Keratinocyte (primary cell): ENCODE results near the gene ATXN7L1. TPM values are rescaled to one million over a fixed set of nuclear protein-coding genes. Genes with fewer than 3 reads are reported as not detected.

Experiments
- DNase-seq: peaks from one replicate; pipeline ENCODE4 v3.0.0-alpha.2; 2011; ENCODE audit warnings: low read depth, missing footprints, low spot score
- FAIRE-seq: peaks from 2 replicates; lab custom pipeline; 2011; peaks lifted over from hg19 to GRCh38; lab: Jason Lieb, UNC
- H2AFZ ChIP-seq: 2 replicates; pipeline ENCODE4 v1.6.0; 2012; ENCODE audit warnings: low read length, control low read depth, inconsistent platforms; ENCODE audit not compliant: control insufficient read depth
- H3K27ac ChIP-seq: 2 replicates; pipeline ENCODE4 v1.5.1; 2011; ENCODE audit warnings: low read length; ENCODE audit not compliant: control insufficient read depth, insufficient read depth
- H3K27me3 ChIP-seq: 3 replicates; pipeline ENCODE4 v1.6.0; 2011; ENCODE audit warnings: low read length; ENCODE audit not compliant: control insufficient read depth, insufficient read depth; ENCODE audit errors: extremely low read depth
- H3K36me3 ChIP-seq, 2 experiments: 2 replicates in 1 of 2; 3 replicates in 1 of 2; pipeline ENCODE4 v1.5.1; 2011; ENCODE audit warnings: low read length in 2 of 2, mild to moderate bottlenecking in 1 of 2; ENCODE audit not compliant: control insufficient read depth in 2 of 2, insufficient read depth in 2 of 2; ENCODE audit errors: extremely low read depth in 1 of 2
- H3K4me1 ChIP-seq: 3 replicates; pipeline ENCODE4 v1.5.1; 2011; ENCODE audit warnings: low read length; ENCODE audit not compliant: control insufficient read depth, insufficient read depth; ENCODE audit errors: extremely low read depth
- H3K4me2 ChIP-seq: 3 replicates; pipeline ENCODE4 v1.6.0; 2011; ENCODE audit warnings: low read depth, low read length; ENCODE audit not compliant: control insufficient read depth, insufficient read depth; ENCODE audit errors: extremely low read depth
- H3K4me3 ChIP-seq, 3 experiments: fragments of 200-600 bp in 1 of 3; sonication (generic) in 1 of 3; 2 replicates in 2 of 3; 3 replicates in 1 of 3; pipeline ENCODE4 v1.5.1; 2011 to 2016; ENCODE audit warnings: low read length in 3 of 3, mild to moderate bottlenecking in 3 of 3, control low read depth in 2 of 3, inconsistent platforms in 1 of 3, low read depth in 1 of 3, mixed read lengths in 1 of 3, mixed run types in 1 of 3, moderate library complexity in 1 of 3; ENCODE audit not compliant: control insufficient read depth in 2 of 3, insufficient read depth in 2 of 3; ENCODE audit errors: extremely low read depth in 1 of 3
- H3K79me2 ChIP-seq: 2 replicates; pipeline ENCODE4 v1.6.0; 2012; ENCODE audit warnings: low read length; ENCODE audit not compliant: control insufficient read depth, insufficient read depth
- H3K9ac ChIP-seq: 3 replicates; pipeline ENCODE4 v1.6.0; 2011; ENCODE audit warnings: low read length; ENCODE audit not compliant: control insufficient read depth, insufficient read depth; ENCODE audit errors: extremely low read depth
- H3K9me1 ChIP-seq: 3 replicates; pipeline ENCODE4 v1.6.0; 2011; ENCODE audit warnings: low read length; ENCODE audit not compliant: control insufficient read depth, insufficient read depth; ENCODE audit errors: extremely low read depth
- H3K9me3 ChIP-seq: 2 replicates; pipeline ENCODE4 v1.5.1; 2012; ENCODE audit warnings: low read depth, low read length; ENCODE audit not compliant: control insufficient read depth
- H4K20me1 ChIP-seq: 3 replicates; pipeline ENCODE4 v1.6.0; 2011; ENCODE audit warnings: low read length; ENCODE audit not compliant: control insufficient read depth, insufficient read depth; ENCODE audit errors: extremely low read depth
- CTCF ChIP-seq, 3 experiments: IDR thresholded peaks in 1 of 3; conservative IDR thresholded peaks in 1 of 3; optimal IDR thresholded peaks in 1 of 3; 2 replicates in 2 of 3; 3 replicates in 1 of 3; pipeline versions ENCODE3 to v1.5.1; 2011; ENCODE audit warnings: low read length in 3 of 3, mild to moderate bottlenecking in 3 of 3, moderate library complexity in 2 of 3, control low read depth in 1 of 3, inconsistent platforms in 1 of 3; ENCODE audit not compliant: insufficient read depth in 2 of 3; ENCODE audit errors: extremely low read depth in 1 of 3
- EZH2 ChIP-seq: IDR thresholded peaks from one replicate; pipeline ENCODE4 v1.6.1; 2012; ENCODE audit warnings: inconsistent platforms, mild to moderate bottlenecking, low read length, moderate library complexity
- dilution Hi-C: fragments of 300-500 bp; cut with MboI; formaldehyde crosslinking; loops from one replicate; pipeline ENCODE4 v1.7.0; 2020; ENCODE audit warnings: low sequenced_read_pairs; ENCODE audit not compliant: extremely low pct_ligation_motif_present
- polyA plus RNA-seq, 5 experiments: library from polyadenylated mRNA; depleted of rRNA in 3 of 5; stranded (reverse) in 3 of 5; stranded (forward) in 1 of 5; unstranded in 1 of 5; fragments of >200 nt; gene quantifications; 1 replicate in 1 of 5; 2 replicates in 3 of 5; 3 replicates in 1 of 5; pipeline versions ENCODE4 v1.2.1 to v1.2.3, GENCODE V29; 2011 to 2012; ENCODE audit warnings: missing spikeins in 2 of 5, low read depth in 1 of 5, low replicate concordance in 1 of 5

ATXN7L1 gene
- polyA plus RNA-seq, 1 donor (not counting 4 experiments of a cell fraction or from before 2014, with no cell fraction given) = 4.8 TPM

GRCh38 chr7:105877736-105878135, 1.3 kb upstream of the ATXN7L1 start:
- Histone ChIP-seq H3K27ac (no peak overlapping the region), H3K36me3 (peaks cover 0 to 6% of the 10 kb centered on the region in 2 experiments), H4K20me1 (no peaks in the 10 kb centered on the region), H3K9ac (peak overlapping the region; percentile 70), H3K27me3 (no peaks in the 10 kb centered on the region), H3K4me3 (peak overlapping the region; percentile 75 to 80 (median 75)), H3K4me1 (peaks cover 19% of the 10 kb centered on the region), H2AFZ (no peak overlapping the region), H3K9me1 (no peaks in the 10 kb centered on the region), H3K9me3 (no peaks in the 10 kb centered on the region), H3K4me2 (peak overlapping the region; percentile 79), H3K79me2 (peaks cover 1% of the 10 kb centered on the region)
- DNase-seq (no peak), FAIRE-seq (no peak)
- TF ChIP-seq EZH2 (no peak), CTCF (optimal IDR thresholded peaks at IDR 0.05 in 1 of 3, IDR thresholded peaks at IDR 0.05 in 1 of 3, conservative IDR thresholded peaks at IDR 0.05 in 1 of 3; ENCODE audit: extremely low read depth in 1 of 3, insufficient read depth in 2 of 3, low read length in 3 of 3) (no peak)
- dilution Hi-C loops = no loop called here

- Histone ChIP-seq H4K20me1 (no peaks in the 10 kb centered on the region), H3K4me1 (peaks cover 19% of the 10 kb centered on the region), H3K9ac (peak overlapping the region; percentile 70), H3K36me3 (peaks cover 0 to 6% of the 10 kb centered on the region in 2 experiments), H3K27me3 (no peaks in the 10 kb centered on the region), H3K4me3 (peak overlapping the region; percentile 75 to 80 (median 75)), H3K4me2 (peak overlapping the region; percentile 79), H2AFZ (peak overlapping the region; percentile 88), H3K9me3 (no peaks in the 10 kb centered on the region), H3K9me1 (no peaks in the 10 kb centered on the region), H3K27ac (peak overlapping the region; percentile 40), H3K79me2 (peaks cover 1% of the 10 kb centered on the region)
- peak in 1 of 3 experiments; percentile 11 for TF ChIP-seq CTCF (optimal IDR thresholded peaks at IDR 0.05 in 1 of 3, IDR thresholded peaks at IDR 0.05 in 1 of 3, conservative IDR thresholded peaks at IDR 0.05 in 1 of 3; ENCODE audit: extremely low read depth in 1 of 3, insufficient read depth in 2 of 3, low read length in 3 of 3)
- no peak for TF ChIP-seq EZH2
- FAIRE-seq (no peak), DNase-seq (no peak)
- dilution Hi-C loops = no loop called here
Observed at GRCh38 chr7:105876964-105877601, 684 bp upstream of the ATXN7L1 start.
